Spleen (tissue), 11 donors: ENCODE results near the gene TCF19. TPM values are rescaled to one million over a fixed set of nuclear protein-coding genes. Genes with fewer than 3 reads are reported as not detected.
A peak's percentile ranks its signal among the peaks of the same experiment; 100 is the strongest.

Experiments used
- DNase-seq: peaks from one replicate; pipeline ENCODE4 v3.0.0-alpha.2; 2020
- H3K27ac ChIP-seq, 8 donors: fragments of 200-600 bp; sonication (generic) in 7 of 8; 1 replicate in 4 of 8; 2 replicates in 4 of 8; pipeline versions ENCODE4 v1.5.0 to v1.8.0; 2016 to 2021; ENCODE audit warnings: inconsistent platforms in 4 of 8, mild to moderate bottlenecking in 4 of 8, moderate library complexity in 1 of 8
- H3K27me3 ChIP-seq, 7 donors: fragments of 200-600 bp; sonication (generic) in 6 of 7; replicated peaks in 1 of 7; 1 replicate in 4 of 7; 2 replicates in 3 of 7; pipeline versions ENCODE4 v1.5.0 to v1.8.0; 2016 to 2021; ENCODE audit warnings: inconsistent platforms in 3 of 7, mild to moderate bottlenecking in 1 of 7
- H3K36me3 ChIP-seq, 6 donors: fragments of 200-600 bp; sonication (generic) in 5 of 6; 1 replicate in 4 of 6; 2 replicates in 2 of 6; pipeline versions ENCODE4 v1.5.0 to v1.8.0; 2016 to 2021; ENCODE audit warnings: inconsistent platforms in 2 of 6
- H3K4me1 ChIP-seq, 6 donors: fragments of 200-600 bp; sonication (generic) in 5 of 6; 1 replicate in 3 of 6; 2 replicates in 3 of 6; pipeline versions ENCODE4 v1.5.0 to v1.8.0; 2016 to 2021; ENCODE audit warnings: inconsistent platforms in 3 of 6
- H3K4me3 ChIP-seq, 8 donors: fragments of 200-600 bp; sonication (generic) in 7 of 8; 1 replicate in 4 of 8; 2 replicates in 4 of 8; pipeline versions ENCODE4 v1.5.0 to v1.8.0; 2016 to 2021; ENCODE audit warnings: inconsistent platforms in 4 of 8, mild to moderate bottlenecking in 4 of 8, moderate library complexity in 2 of 8
- H3K9me3 ChIP-seq, 8 donors: fragments of 200-600 bp; sonication (generic) in 7 of 8; 1 replicate in 4 of 8; 2 replicates in 4 of 8; pipeline versions ENCODE4 v1.5.0 to v1.8.0; 2016 to 2021; ENCODE audit warnings: inconsistent platforms in 4 of 8
- POLR2A ChIP-seq, 3 donors: fragments of 450-650 bp; IDR thresholded peaks; one replicate each; pipeline ENCODE4 v1.5.1; 2017; ENCODE audit warnings: antibody characterized with exemption in 3 of 3, mild to moderate bottlenecking in 1 of 3
- POLR2AphosphoS5 ChIP-seq, 3 donors: sonication (generic); formaldehyde crosslinking; IDR thresholded peaks; one replicate each; pipeline ENCODE4 v1.5.1; 2017; ENCODE audit warnings: antibody characterized with exemption in 3 of 3
- WGBS, 5 donors: extraction: QIAGEN DNeasy Blood & Tissue Kit in 3 of 5; methylation state at CpG; one replicate each; pipeline versions ENCODE4 v1.1.5 to v1.1.7; 2013 to 2018; 5-methylcytosine and 5-hydroxymethylcytosine counted together
- intact Hi-C: fragments of 100-400 bp; cut with DNase I; formaldehyde crosslinking; loops from one replicate; pipeline ENCODE4 v1.15.0; 2023; ENCODE audit warnings: low total_unique reads
- polyA plus RNA-seq, 3 donors: library from polyadenylated mRNA; stranded (reverse); fragments of 200-250 nt; gene quantifications; one replicate each; pipeline ENCODE4 v1.2.1, GENCODE V29; 2013
- total RNA-seq, 7 donors: library from RNA; depleted of rRNA in 3 of 7; stranded (reverse); fragments of >200 nt in 3 of 7; fragmentation: NEBNext Ultra II Directional in 4 of 7; extraction: Animal tissue kit (Norgen Biotek cat#: 25700) in 4 of 7; gene quantifications; one replicate each; pipeline versions ENCODE4 v1.1.0 to v1.2.1, GENCODE V29; 2016 to 2021
- TF ChIP-seq, protein P1 (sequence below), 11 experiments: fragments of 200-600 bp in 7 of 11; fragments of 450-650 bp in 4 of 11; sonication (generic) in 4 of 11; IDR thresholded peaks in 8 of 11; conservative IDR thresholded peaks in 3 of 11; 1 replicate in 7 of 11; 2 replicates in 4 of 11; pipeline versions ENCODE4 v1.4.0 to v1.8.0; 2016 to 2021; ENCODE audit warnings: antibody characterized with exemption in 11 of 11, inconsistent platforms in 4 of 11, mild to moderate bottlenecking in 1 of 11
- donor health status: healthy with polysubstance abuse.
- donor health status: DM: no; HTN: no; CAD: no; lungs with moderate emphysema.
- donor health status: DM: no; HTN: no; CAD: no.
- donor health status: Bipolar disorder and iron deficiency.
- donor health status: healthy.
- donor health status: DM: no; HTN: no; CAD: no.
- donor health status: DM: yes; HTN: yes; CAD: no.

The TCF19 gene
- total and polyA plus RNA-seq, 10 donors, result 6.2 to 12.6 (median 9.3) TPM

DNA sequence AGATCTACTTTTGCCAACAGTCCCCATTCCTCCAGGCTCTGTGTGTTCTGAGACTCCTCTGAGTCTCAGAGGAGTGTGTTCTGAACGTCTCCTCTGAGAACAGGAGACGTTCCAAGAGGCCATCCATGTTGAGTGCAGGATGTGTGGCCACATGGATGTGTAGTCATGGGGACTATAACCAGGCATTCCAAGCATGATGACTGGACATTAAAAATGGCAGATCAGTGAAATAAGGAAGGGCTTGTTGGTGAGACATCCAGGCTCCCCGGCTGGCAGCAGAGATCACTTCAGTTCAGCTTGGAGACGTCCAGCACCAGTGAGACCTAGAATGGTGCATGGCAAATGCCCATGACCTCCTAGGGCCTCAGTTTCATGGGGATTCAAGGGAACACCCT, 46.4 kb downstream of the TCF19 start:
- intact Hi-C loops, result loop anchor here (10.0 kb wide), 1 partner anchor 60 kb away; no protein-coding TSS in a partner anchor
- Histone ChIP-seq H3K4me3 (peak overlapping the region in 3 of 8 donors; percentile 41 to 70 (median 44)), H3K4me1 (peaks cover 18 to 80% (median 36%) of the 10 kb centered on the region in 6 donors), H3K27me3 (no peaks in the 10 kb centered on the region), H3K9me3 (peaks cover 0 to 11% (median 0%) of the 10 kb centered on the region in 8 donors), H3K27ac (peak overlapping the region; percentile 86 to 100 (median 94)), H3K36me3 (peaks cover 0 to 28% (median 1%) of the 10 kb centered on the region in 6 donors)
- TF ChIP-seq, protein P1, sequence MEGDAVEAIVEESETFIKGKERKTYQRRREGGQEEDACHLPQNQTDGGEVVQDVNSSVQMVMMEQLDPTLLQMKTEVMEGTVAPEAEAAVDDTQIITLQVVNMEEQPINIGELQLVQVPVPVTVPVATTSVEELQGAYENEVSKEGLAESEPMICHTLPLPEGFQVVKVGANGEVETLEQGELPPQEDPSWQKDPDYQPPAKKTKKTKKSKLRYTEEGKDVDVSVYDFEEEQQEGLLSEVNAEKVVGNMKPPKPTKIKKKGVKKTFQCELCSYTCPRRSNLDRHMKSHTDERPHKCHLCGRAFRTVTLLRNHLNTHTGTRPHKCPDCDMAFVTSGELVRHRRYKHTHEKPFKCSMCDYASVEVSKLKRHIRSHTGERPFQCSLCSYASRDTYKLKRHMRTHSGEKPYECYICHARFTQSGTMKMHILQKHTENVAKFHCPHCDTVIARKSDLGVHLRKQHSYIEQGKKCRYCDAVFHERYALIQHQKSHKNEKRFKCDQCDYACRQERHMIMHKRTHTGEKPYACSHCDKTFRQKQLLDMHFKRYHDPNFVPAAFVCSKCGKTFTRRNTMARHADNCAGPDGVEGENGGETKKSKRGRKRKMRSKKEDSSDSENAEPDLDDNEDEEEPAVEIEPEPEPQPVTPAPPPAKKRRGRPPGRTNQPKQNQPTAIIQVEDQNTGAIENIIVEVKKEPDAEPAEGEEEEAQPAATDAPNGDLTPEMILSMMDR (IDR thresholded peaks at IDR 0.05 in 8 of 11, conservative IDR thresholded peaks at IDR 0.05 in 3 of 11), result no peak
- TF ChIP-seq POLR2A (IDR thresholded peaks at IDR 0.05), result no peak
- no peak for TF ChIP-seq POLR2AphosphoS5 (IDR thresholded peaks at IDR 0.05)
- no peak for DNase-seq
- WGBS, 5 donors, result 82 to 90% (median 87%) methylated on average over 3 to 4 of the region's 4 CpGs

DNA sequence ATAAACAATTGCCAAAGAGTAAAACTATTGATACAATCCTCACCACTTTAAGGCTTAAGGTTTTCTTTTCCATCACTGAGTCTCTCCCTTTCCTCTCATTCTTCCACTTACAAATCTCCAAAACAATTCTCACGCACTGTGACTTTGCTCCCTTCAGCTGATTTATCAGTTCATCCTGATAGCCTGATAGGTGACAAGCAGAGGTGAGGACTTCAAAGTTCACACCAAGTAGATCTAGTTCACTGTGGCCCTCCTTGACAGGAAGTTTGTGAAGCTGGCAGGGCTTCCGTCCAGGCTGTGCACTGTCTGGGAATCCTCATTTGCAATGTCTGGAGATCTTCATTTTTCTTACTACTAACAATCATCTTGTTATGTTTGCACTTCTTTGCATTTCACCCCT, 47.2 kb downstream of the TCF19 start:
- 85 to 92% (median 90%) methylated on average over 2 of the region's 2 CpGs for WGBS, 5 donors
- H3K27ac ChIP-seq, result peak overlapping the region in 3 of 8 donors; percentile 94 to 100 (median 99)
- peaks cover 13 to 79% (median 32%) of the 10 kb centered on the region in 6 donors for H3K4me1 ChIP-seq
- no peak overlapping the region for H3K4me3 ChIP-seq
- no peak for DNase-seq
- peaks cover 0 to 20% (median 1%) of the 10 kb centered on the region in 6 donors for H3K36me3 ChIP-seq
- no peak for TF ChIP-seq POLR2AphosphoS5 (IDR thresholded peaks at IDR 0.05)
- no peak for TF ChIP-seq POLR2A (IDR thresholded peaks at IDR 0.05)
- TF ChIP-seq, protein P1 (IDR thresholded peaks at IDR 0.05 in 8 of 11, conservative IDR thresholded peaks at IDR 0.05 in 3 of 11), result no peak
- intact Hi-C loops, result loop anchor here (10.0 kb wide), 1 partner anchor 59 kb away; no protein-coding TSS in a partner anchor
- peaks cover 0 to 8% (median 0%) of the 10 kb centered on the region in 8 donors for H3K9me3 ChIP-seq
- H3K27me3 ChIP-seq, result no peaks in the 10 kb centered on the region

GRCh38 chr6:31208506-31208905, 50.1 kb downstream of the TCF19 start:
- TF ChIP-seq POLR2AphosphoS5 (IDR thresholded peaks at IDR 0.05) (no peak), POLR2A (IDR thresholded peaks at IDR 0.05) (no peak)
- TF ChIP-seq, protein P1 (IDR thresholded peaks at IDR 0.05 in 8 of 11, conservative IDR thresholded peaks at IDR 0.05 in 3 of 11), result no peak
- intact Hi-C loops, result loop anchor here (10.0 kb wide), 1 partner anchor 56 kb away; no protein-coding TSS in a partner anchor
- Histone ChIP-seq H3K4me1 (peaks cover 5 to 54% (median 12%) of the 10 kb centered on the region in 6 donors), H3K4me3 (no peak overlapping the region), H3K9me3 (no peaks in the 10 kb centered on the region), H3K36me3 (no peaks in the 10 kb centered on the region), H3K27me3 (no peaks in the 10 kb centered on the region), H3K27ac (peak overlapping the region in 1 of 8 donors; percentile 97)
- DNase-seq, result no peak
- 60 to 83% (median 70%) methylated on average over 2 of the region's 2 CpGs for WGBS, 5 donors

GRCh38 chr6:31209137-31209536, 50.7 kb downstream of the TCF19 start:
- Histone ChIP-seq H3K36me3 (no peaks in the 10 kb centered on the region), H3K27me3 (no peaks in the 10 kb centered on the region), H3K4me1 (peaks cover 5 to 52% (median 9%) of the 10 kb centered on the region in 6 donors), H3K4me3 (no peak overlapping the region), H3K9me3 (no peaks in the 10 kb centered on the region), H3K27ac (peak overlapping the region in 4 of 8 donors; percentile 3 to 97 (median 48))
- no peak for DNase-seq
- no peak for TF ChIP-seq POLR2AphosphoS5 (IDR thresholded peaks at IDR 0.05)
- TF ChIP-seq, protein P1 (IDR thresholded peaks at IDR 0.05 in 8 of 11, conservative IDR thresholded peaks at IDR 0.05 in 3 of 11), result no peak
- no peak for TF ChIP-seq POLR2A (IDR thresholded peaks at IDR 0.05)
- 56 to 92% (median 72%) methylated on average over 2 of the region's 2 CpGs for WGBS, 5 donors
- intact Hi-C loops, result loop anchor here (10.0 kb wide), 1 partner anchor 56 kb away; no protein-coding TSS in a partner anchor
